ENCODE data around the gene C2CD2. TPM values are rescaled to one million over a fixed set of nuclear protein-coding genes. Genes with fewer than 3 reads are reported as not detected.
A peak's percentile ranks its signal among the peaks of the same experiment; 100 is the strongest.

The C2CD2 gene
- total RNA-seq = 10.4 and 11.9 TPM in 2 replicates
- total RNA-seq (2013) = 6.2 TPM
- 6.8 and 13.0 TPM in 2 replicates for polyA plus RNA-seq
- 4.3 and 11.5 TPM in 2 replicates for polyA minus RNA-seq

DNA sequence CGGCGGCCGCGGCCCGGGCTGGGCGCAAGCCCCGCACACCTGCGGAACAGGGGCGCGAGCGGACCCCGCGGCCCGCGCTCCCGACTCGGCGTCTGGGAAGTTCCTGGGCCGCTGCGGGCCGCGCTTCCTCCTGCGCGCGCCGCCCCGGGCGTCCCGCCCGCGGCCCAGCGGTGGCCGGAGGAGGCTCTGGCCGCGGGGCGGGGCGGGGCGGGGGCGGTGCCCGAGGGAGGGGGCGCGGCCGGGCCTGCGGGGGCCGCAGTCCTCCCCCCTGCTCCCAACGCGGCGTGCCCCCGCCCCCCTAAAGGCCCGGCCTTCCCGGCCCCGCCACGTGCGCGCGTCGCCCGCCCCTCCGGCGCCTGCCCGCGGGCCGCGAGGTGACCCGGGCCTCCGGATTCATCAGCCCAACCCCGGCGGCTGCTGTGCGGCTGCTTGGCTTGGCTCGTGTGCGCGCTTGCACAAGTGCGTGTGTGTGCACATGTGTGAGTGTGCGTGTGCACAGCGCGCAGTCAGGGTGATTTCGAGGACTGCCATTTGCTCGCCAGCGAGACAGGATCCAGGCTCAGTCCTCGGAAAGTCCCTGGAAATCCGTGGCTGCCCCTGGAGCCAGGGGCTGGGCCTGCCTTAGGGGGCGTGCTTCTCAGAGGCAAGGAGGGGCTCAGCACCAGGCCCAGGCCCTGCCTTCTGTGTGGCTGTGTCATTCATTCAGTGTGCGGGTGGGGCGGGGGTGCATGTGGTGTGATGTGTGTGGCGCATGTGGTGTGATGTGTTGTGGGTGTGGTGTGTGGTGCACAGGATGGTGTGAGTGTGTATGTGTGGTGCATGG, at the start of gene C2CD2:
C2CD2 (minus strand) TSS at position 188 of the 823 bp plus-strand sequence. CDS start 370 bp downstream, outside the sequence.
- DNase-seq (peak; percentile 43), ATAC-seq (ENCODE audit: low read depth) (peak; percentile 60)
- H3K27ac ChIP-seq (ENCODE audit: low read length in 2 of 2) = no peak within 1 kb of the TSS
- intact Hi-C loops (cut with micrococcal nuclease) = no loop called here
- H3K4me3 ChIP-seq (ENCODE audit: control extremely low read depth in 1 of 5, extremely low read depth in 1 of 5, insufficient read depth in 1 of 5, low read depth in 2 of 5, low read length in 4 of 5) = peak within 1 kb of the TSS in 4 of 5 experiments; percentile 33 to 51 (median 39)
- H2AFZ ChIP-seq (ENCODE audit: insufficient read depth, low read depth, low read length, poor library complexity, severe bottlenecking) = peak within 1 kb of the TSS; percentile 66
- Mint-ChIP-seq H3K27ac (peak within 1 kb of the TSS; percentile 16), H3K9me3 (ENCODE audit: insufficient read depth) (no peaks in the 10 kb centered on the region), H3K4me1 (peaks cover 16% of the 10 kb centered on the region), H3K27me3 (peaks cover 33% of the 10 kb centered on the region), H3K4me3 (peak within 1 kb of the TSS; percentile 74)
- H3K4me1 ChIP-seq (ENCODE audit: control insufficient read depth in 2 of 2, insufficient read depth in 2 of 2, low read length in 2 of 2) = peaks cover 17 to 19% of the 10 kb centered on the region in 2 donors
- no peaks in the 10 kb centered on the region for H3K36me3 ChIP-seq (replicated peaks in 1 of 2; ENCODE audit: control extremely low read depth in 1 of 2, control insufficient read depth in 1 of 2, extremely low read depth in 1 of 2, insufficient read depth in 2 of 2, low read length in 1 of 2)
- H3K27me3 ChIP-seq (replicated peaks in 1 of 4; ENCODE audit: control extremely low read depth in 1 of 4, control insufficient read depth in 3 of 4, insufficient read depth in 4 of 4, low read length in 3 of 4) = peaks cover 0 to 38% (median 7%) of the 10 kb centered on the region in 4 experiments
- TF ChIP-seq EZH2 (IDR thresholded peaks at IDR 0.05; ENCODE audit: borderline replicate concordance, insufficient read depth, low read depth, low read length, poor library complexity, severe bottlenecking) (no peak), CTCF (IDR thresholded peaks at IDR 0.05) (no peak)
- H3K79me2 ChIP-seq (ENCODE audit: control insufficient read depth, insufficient read depth, low read length) = no peaks in the 10 kb centered on the region
- no peaks in the 10 kb centered on the region for H4K20me1 ChIP-seq (ENCODE audit: control insufficient read depth, insufficient read depth, low read length, poor library complexity, severe bottlenecking)
- H3K4me2 ChIP-seq (replicated peaks; ENCODE audit: low read depth, low read length, poor library complexity, severe bottlenecking) = peak within 1 kb of the TSS; percentile 88
- ChIA-PET POLR2A (no interaction called here), CTCF (no interaction called here)
- H3K9ac ChIP-seq (ENCODE audit: low read length) = peak within 1 kb of the TSS; percentile 51
- peaks cover 0 to 6% (median 0%) of the 10 kb centered on the region in 3 donors for H3K9me3 ChIP-seq (ENCODE audit: control extremely low read depth in 1 of 3, control insufficient read depth in 2 of 3, insufficient read depth in 1 of 3, low read length in 2 of 3)
- 6% methylated on average over 79 of the region's 85 CpGs for WGBS (ENCODE audit: insufficient coverage)

- Histone ChIP-seq H3K4me2 (replicated peaks; ENCODE audit: low read depth, low read length, poor library complexity, severe bottlenecking) (no peak overlapping the region), H4K20me1 (ENCODE audit: control insufficient read depth, insufficient read depth, low read length, poor library complexity, severe bottlenecking) (peaks cover 63% of the 10 kb centered on the region), H3K9me3 (ENCODE audit: control extremely low read depth in 1 of 3, control insufficient read depth in 2 of 3, insufficient read depth in 1 of 3, low read length in 2 of 3) (no peaks in the 10 kb centered on the region), H3K4me1 (ENCODE audit: control insufficient read depth in 2 of 2, insufficient read depth in 2 of 2, low read length in 2 of 2) (peaks cover 0 to 13% of the 10 kb centered on the region in 2 donors), H2AFZ (ENCODE audit: insufficient read depth, low read depth, low read length, poor library complexity, severe bottlenecking) (no peak overlapping the region), H3K9ac (ENCODE audit: low read length) (no peak overlapping the region), H3K4me3 (ENCODE audit: control extremely low read depth in 1 of 5, extremely low read depth in 1 of 5, insufficient read depth in 1 of 5, low read depth in 2 of 5, low read length in 4 of 5) (no peak overlapping the region), H3K27me3 (replicated peaks in 1 of 4; ENCODE audit: control extremely low read depth in 1 of 4, control insufficient read depth in 3 of 4, insufficient read depth in 4 of 4, low read length in 3 of 4) (no peaks in the 10 kb centered on the region), H3K79me2 (ENCODE audit: control insufficient read depth, insufficient read depth, low read length) (peaks cover 58% of the 10 kb centered on the region), H3K27ac (ENCODE audit: low read length in 2 of 2) (no peak overlapping the region), H3K36me3 (replicated peaks in 1 of 2; ENCODE audit: control extremely low read depth in 1 of 2, control insufficient read depth in 1 of 2, extremely low read depth in 1 of 2, insufficient read depth in 2 of 2, low read length in 1 of 2) (peaks cover 0 to 23% of the 10 kb centered on the region in 2 experiments)
- Mint-ChIP-seq H3K9me3 (ENCODE audit: insufficient read depth) (no peaks in the 10 kb centered on the region), H3K27ac (no peak overlapping the region), H3K4me3 (no peak overlapping the region), H3K4me1 (peaks cover 41% of the 10 kb centered on the region), H3K27me3 (no peaks in the 10 kb centered on the region)
- intact Hi-C loops (cut with micrococcal nuclease) = loop anchor here (10.0 kb wide), 2 partner anchors 138 to 638 kb away; partner anchors contain the start of gene MX2
- DNase-seq (no peak), ATAC-seq (ENCODE audit: low read depth) (no peak)
- TF ChIP-seq EZH2 (IDR thresholded peaks at IDR 0.05; ENCODE audit: borderline replicate concordance, insufficient read depth, low read depth, low read length, poor library complexity, severe bottlenecking) (no peak), CTCF (IDR thresholded peaks at IDR 0.05) (no peak)
- ChIA-PET POLR2A (no interaction called here), CTCF (interaction anchor here (1.3 to 2.3 kb wide), 3 partner anchors 105 to 114 kb away, joined by 4 to 7 read pairs (median 5); no protein-coding TSS in a partner anchor)
- 80% methylated on average over 1 of the region's 4 CpGs for WGBS (ENCODE audit: insufficient coverage)
Observed at GRCh38 chr21:42003051-42003461, 49.2 kb upstream of the C2CD2 start.
